GM18867 (cell line): ENCODE data around the gene METTL14.
A peak's percentile ranks its signal among the peaks of the same experiment; 100 is the strongest.

ENCODE experiments used
- ATAC-seq: cut with Tn5 transposase; IDR thresholded peaks from one replicate; pipeline ENCODE4 v1.9.1; 2021; ENCODE audit warnings: mild to moderate bottlenecking, moderate library complexity; ENCODE audit not compliant: unreplicated experiment

Gene METTL14

DNA sequence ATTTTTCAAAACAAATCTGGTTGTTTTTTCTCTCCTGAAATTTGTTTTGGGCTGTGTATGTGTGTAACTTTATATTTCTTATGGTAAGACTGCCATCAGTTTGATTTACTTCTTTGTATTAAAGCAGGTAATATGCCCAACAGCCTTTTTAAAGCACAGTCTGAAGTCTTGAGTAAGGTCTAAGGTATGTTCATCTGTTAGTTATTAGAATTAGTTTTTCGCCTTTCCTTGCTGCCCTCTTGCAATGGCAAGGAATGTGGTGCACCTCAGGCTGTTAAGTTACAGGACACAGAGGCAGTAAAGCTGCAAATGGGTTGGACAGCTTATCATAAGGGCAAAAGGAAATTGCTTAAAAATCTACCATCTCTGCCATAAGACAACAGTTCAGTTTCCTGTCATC lies 71.8 kb downstream of the METTL14 start:
- ATAC-seq = no peak

DNA sequence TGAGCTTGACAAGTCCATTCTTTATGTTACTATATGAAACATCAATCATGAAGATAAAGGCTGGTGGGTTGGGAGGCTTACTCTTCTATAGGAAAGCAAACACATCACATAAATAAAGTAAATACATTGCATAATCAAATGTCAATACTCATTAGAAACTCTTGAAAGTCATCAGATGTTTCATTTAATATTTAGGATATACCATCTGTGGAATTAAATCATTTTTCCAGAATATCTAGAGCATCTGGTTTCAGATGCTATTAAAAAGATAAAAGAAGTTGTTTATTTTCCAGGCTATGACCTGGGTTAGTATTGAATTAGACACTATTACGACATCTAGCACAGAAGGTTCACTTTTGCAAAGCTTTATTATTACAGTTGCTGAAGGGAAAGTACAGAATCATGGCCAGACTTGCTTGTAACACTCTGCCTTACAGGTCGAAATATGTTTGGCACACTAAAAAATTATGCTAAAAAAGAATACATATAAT lies 72.6 kb downstream of the METTL14 start:
- no peak for ATAC-seq

GRCh38 chr4:118758293-118758692 lies 73.1 kb downstream of the METTL14 start:
- no peak for ATAC-seq

DNA sequence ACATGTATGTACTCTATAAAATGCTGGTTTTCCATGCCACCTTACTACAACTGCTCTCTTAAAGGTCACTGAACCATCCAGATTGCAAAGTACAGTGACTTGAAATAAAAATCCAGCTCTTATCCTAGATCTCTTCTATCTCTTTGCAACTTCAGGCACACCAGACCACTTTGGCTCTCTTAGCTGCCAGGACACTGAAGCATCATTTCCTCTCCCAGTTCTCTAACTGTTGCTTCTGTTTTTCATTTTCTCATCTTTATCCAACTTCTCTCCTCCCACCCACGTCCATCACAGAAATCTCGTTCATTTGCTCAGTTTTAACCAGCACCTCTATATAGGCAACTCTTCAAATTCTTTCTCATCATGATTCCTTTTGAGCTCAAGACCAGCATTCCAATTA lies 74.3 kb downstream of the METTL14 start:
- ATAC-seq = no peak

GRCh38 chr4:118760092-118760491 lies 74.9 kb downstream of the METTL14 start:
- peak; percentile 36 for ATAC-seq

GRCh38 chr4:118760493-118760892 lies 75.3 kb downstream of the METTL14 start:
- peak; percentile 99 for ATAC-seq

- ATAC-seq = no peak
These were observed 76.3 kb downstream of the METTL14 start for GRCh38 chr4:118761397-118762016.

- ATAC-seq = no peak
These were observed 77.0 kb downstream of the METTL14 start for GRCh38 chr4:118762155-118762554.

DNA sequence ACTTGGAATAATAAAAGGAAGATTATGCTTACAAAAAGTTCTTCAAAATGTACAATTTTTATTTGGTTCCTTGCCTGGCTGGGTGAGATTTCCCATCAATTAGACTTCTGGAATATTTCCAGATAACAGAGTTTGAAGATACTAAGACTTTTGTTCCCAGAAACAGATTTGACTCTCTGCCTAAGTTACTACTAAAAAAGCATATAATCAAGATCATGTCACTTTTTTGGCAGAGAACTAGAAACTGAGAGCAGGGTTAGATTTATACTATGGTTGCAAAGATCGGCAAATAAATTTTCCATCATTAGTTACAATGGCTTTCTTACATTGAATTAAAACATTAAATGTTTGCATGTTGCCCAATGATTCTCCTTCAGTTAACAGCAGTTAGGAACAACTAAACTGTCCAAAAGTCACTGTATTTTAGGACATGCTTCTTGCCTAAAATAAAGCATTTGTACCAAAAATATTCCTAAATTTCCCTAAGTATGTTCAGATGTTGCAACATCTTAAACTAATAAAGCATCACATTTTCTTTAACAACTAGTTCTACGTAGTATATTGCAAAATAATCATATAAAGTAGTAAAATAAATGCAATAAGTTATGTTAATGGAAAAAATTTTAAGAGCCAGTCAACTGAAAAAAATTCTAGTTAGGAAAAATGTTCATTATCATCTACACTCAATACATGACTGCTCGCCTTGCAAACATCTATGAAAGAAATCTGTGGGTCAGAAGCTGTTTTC lies 77.7 kb downstream of the METTL14 start:
- no peak for ATAC-seq
